Articular chondrocyte of knee joint (primary cell): Measurements from ENCODE around the gene NLGN4X. TPM values are rescaled to one million over a fixed set of nuclear protein-coding genes. Genes with fewer than 3 reads are reported as not detected.

Experiments
- small RNA-seq: library from RNA; depleted of rRNA; stranded (forward); fragments of <200 nt; gene quantifications from one replicate; pipeline ENCODE3, GENCODE V24; 2012
- total RNA-seq: library from RNA; depleted of rRNA; stranded (reverse); fragments of >200 nt; gene quantifications from 2 replicates; pipeline ENCODE4 v1.2.3, GENCODE V29; 2012

NLGN4X gene
- total RNA-seq: 8.0 and 9.8 TPM in 2 replicates

GRCh38 chrX:6228720-6229119 is at the start of gene NLGN4X:
NLGN4X (minus strand) TSS chrX:6228867; CDS start chrX:6151466, 77,401 bp downstream.

Small RNA genes within 50 kb of the gene (small RNA-seq; reads per million reads assigned to genes)
- not detected for gene RF00322
